Thyroid gland (tissue), 4 donors: Measurements from ENCODE around the gene EXOC4.

Source experiments
- CTCF ChIP-seq, 6 experiments: fragments of 200-600 bp in 3 of 6; fragments of 450-650 bp in 3 of 6; sonication (generic) in 3 of 6; IDR thresholded peaks; one replicate each; pipeline ENCODE4 v1.5.1; 2016 to 2019; ENCODE audit warnings: antibody characterized with exemption in 6 of 6, mild to moderate bottlenecking in 2 of 6, inconsistent platforms in 1 of 6, moderate library complexity in 1 of 6
- POLR2A ChIP-seq, 2 donors: fragments of 450-650 bp; IDR thresholded peaks; one replicate each; pipeline ENCODE4 v1.6.1; 2017; ENCODE audit warnings: antibody characterized with exemption in 2 of 2, mild to moderate bottlenecking in 2 of 2, moderate library complexity in 1 of 2

DNA sequence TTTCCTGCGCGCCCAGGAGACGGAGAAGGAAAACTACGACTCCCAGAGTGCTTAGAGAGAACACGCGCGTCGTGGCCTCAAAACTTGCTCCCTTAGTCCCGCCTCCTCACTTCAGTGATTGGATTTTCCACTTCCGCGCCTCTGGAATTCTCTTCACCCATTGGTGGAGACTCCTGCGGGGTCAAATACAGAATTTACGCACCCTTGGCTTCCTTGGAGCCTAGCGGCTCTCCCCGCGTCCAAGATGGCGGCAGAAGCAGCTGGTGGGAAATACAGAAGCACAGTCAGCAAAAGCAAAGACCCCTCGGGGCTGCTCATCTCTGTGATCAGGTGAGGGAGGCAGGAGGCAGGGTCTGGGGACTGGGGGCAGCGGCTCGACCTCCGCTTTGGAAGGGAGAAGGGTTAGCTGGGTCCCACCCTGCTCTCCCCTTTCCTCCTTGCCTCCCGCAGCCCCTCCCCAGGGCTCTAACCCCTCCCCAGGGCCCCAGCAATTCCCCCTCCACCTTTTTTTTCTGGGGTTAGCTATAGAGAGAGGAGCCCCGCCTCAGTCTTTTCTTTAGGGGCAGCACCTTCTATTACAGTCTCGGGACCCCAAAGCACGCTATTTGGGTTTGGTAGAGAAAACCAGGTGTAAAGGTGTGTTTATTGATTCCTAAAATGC, at the start of gene EXOC4:
- TF ChIP-seq CTCF (IDR thresholded peaks at IDR 0.05) (no peak), POLR2A (IDR thresholded peaks at IDR 0.05) (peak in 1 of 2 donors; percentile 65)
